ENCODE measurements around the gene RET.

Gene RET

DNA sequence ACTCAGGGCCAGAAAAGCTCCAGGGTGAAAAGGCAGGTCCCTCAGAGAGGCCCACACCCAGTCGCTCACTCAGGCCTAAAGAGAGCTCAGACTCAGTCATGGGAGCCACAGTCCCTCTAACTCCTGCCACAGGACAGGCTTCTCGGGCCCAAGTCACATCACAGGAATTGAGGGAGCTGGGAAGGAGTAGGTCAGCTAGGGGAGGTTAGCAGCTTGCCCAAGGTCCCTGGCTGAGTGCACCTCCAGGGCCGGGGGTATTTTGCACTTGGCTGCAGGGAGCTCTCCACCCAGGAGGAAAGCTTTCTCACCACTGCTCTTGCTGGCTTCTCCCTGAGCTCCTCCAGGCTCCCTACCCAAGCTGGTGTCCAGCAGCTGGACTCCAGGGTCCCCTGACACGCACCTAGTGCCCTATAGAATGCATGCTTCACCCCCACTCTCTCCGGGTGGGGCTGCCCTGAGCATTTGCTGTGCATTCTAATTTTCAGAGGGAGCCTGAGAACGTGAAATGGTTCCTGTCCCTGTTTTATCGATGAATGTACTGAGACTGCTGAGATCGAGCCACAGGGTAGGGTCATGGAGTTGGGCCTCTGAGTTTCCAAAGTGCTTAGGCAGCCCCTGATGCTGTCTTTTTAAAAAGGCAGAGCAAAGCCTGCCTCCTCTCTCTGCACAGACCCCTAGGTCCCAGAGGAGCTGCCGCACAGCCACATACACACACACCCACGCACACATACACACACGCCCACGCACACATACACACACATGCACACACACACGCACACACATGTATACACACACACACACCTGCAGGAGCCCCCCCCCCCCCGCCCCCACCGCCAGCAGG lies 37.9 kb upstream of the RET start:
- Histone ChIP-seq H2AFZ (ENCODE audit: low read length, unreplicated experiment) (no peak overlapping the region), H3K27ac (ENCODE audit: low read depth, low read length) (no peak overlapping the region), H3K79me2 (ENCODE audit: control insufficient read depth, insufficient read depth, low read length, unreplicated experiment) (no peaks in the 10 kb centered on the region), H3K4me1 (ENCODE audit: control insufficient read depth, insufficient read depth, low read length, unreplicated experiment) (no peaks in the 10 kb centered on the region), H3K4me3 (ENCODE audit: low read depth, low read length) (no peak overlapping the region), H3K36me3 (ENCODE audit: insufficient read depth, low read length) (no peaks in the 10 kb centered on the region), H3K27me3 (ENCODE audit: insufficient read depth, low read length) (peaks cover 19% of the 10 kb centered on the region)

DNA sequence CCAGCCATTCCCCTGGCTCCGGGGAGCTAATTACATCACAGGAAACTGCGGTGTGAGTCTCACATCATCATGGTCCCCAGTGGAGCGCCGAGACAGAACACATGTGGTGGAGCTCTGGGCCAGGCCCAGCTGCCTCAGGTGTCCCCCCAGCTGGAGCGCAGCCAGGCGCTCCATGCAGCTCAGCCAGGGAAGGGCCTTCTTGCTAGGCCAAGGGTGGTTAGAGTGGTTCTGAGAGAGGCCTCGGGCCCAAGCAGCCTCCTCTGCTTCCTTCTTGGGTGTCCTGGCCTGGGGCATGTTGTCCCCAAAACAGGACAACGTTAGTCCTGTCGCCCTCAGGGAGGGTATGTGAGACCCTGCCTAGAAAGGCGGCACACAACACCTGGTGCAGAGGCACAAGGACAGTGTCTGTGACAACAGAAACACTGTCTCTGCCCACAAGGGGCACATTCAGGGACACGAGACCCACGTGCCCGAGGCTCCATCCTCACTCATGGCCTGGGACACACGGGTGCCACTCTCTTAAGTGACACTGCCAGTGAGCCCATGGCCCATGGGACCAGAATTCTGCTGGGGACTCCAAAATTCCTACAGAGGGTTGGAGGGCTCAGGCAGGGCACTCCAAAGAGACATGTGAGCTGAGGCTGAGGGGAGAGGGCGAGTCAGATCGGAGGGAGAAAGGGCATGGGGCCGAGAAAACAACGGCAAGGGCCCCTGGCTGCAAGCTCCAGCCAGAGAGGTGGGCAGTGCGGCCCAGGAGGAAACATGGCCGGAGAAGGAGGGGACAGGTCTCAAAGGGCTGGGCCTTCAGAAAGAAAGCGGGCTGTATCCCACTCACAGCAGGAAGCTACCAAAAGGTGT lies 37.0 kb upstream of the RET start:
- Histone ChIP-seq H3K4me1 (ENCODE audit: control insufficient read depth, insufficient read depth, low read length, unreplicated experiment) (no peaks in the 10 kb centered on the region), H3K79me2 (ENCODE audit: control insufficient read depth, insufficient read depth, low read length, unreplicated experiment) (no peaks in the 10 kb centered on the region), H3K4me3 (ENCODE audit: low read depth, low read length) (no peak overlapping the region), H3K27me3 (ENCODE audit: insufficient read depth, low read length) (peaks cover 12% of the 10 kb centered on the region), H3K36me3 (ENCODE audit: insufficient read depth, low read length) (no peaks in the 10 kb centered on the region), H2AFZ (ENCODE audit: low read length, unreplicated experiment) (no peak overlapping the region), H3K27ac (ENCODE audit: low read depth, low read length) (no peak overlapping the region)

DNA sequence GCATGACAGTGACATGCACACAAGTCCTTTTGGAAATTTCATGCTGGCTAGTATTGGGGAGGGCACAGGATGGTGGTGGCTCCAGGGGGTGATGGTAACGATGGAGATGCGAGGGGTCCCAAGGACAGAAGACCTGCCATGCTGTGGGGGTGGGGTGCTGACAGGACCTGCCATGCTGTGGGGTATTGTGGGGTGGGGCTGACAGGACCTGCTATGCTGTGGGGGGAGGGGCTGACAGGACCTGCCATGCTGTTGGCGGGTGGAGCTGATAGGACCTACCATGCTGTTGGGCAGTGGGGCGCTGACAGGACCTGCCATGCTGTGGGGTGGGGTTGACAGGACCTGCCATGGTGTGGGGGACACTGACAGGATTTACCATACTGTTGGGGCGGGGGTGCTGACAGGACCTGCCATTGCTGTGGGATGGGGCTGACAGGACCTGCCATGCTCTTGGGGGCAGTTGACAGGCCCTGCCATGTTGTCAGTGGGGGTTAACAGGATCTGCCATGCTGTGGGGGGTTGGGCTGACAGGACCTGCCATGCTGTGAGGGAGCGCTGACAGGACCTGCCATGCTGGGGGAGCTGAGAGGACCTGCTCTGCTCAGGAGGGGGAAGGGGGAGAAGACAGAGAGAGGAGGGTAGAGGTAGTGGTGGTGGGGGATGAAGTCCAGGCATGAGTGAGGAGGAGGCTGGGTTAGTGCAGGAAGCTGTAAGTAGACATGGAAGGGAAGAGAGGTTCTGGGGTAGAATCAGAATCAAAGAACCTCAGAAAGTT lies 36.2 kb upstream of the RET start:
- Histone ChIP-seq H2AFZ (ENCODE audit: low read length, unreplicated experiment) (no peak overlapping the region), H3K27me3 (ENCODE audit: insufficient read depth, low read length) (peaks cover 5% of the 10 kb centered on the region; the same call in 1 of the 2 replicates), H3K4me3 (ENCODE audit: low read depth, low read length) (no peak overlapping the region), H3K4me1 (ENCODE audit: control insufficient read depth, insufficient read depth, low read length, unreplicated experiment) (no peaks in the 10 kb centered on the region), H3K27ac (ENCODE audit: low read depth, low read length) (no peak overlapping the region), H3K36me3 (ENCODE audit: insufficient read depth, low read length) (no peaks in the 10 kb centered on the region), H3K79me2 (ENCODE audit: control insufficient read depth, insufficient read depth, low read length, unreplicated experiment) (no peaks in the 10 kb centered on the region)

DNA sequence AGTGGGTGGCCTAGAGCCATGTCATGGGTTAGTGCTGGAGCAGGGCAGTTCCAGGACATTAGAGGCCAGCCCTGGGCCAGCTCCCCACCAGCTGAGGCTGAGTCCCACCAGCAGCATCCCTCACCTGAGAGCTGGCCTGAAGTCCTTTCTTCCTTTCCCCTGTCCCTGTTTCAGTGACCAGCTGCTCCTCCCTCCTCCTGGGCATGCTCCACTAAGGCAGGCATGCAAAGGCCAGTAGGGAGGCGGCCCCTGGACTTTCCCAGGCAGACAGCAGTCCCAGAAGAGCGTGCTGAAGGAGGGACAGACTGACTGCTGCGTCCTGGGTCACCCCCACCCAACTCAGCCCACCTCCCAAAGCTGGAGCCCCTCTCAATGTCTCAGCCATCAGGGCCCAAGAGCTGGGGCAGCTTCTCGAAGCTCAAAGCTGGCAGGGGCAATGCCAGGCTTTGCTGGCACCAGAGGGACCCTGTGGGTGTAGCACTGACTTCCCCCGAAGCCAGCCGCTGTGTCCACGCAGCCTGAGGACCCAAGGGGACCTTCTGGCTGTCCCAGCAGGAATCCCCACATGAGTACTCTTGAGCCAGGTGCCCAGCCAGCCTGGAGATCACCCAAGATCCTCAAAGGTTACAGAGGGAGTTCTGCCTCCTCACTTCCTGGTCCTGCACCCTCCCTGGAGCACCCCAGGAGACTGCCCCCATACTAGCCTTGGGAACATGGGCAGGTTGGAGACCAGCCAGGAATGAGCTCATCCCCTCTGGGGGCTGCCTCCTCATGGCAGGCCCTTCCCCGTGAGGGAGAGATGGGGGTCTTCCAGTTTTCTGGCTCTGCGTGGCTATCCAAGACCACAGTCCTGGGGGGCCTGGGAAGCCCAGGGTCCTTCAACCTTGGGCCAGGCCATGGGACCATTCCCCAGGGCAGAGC lies 35.2 kb upstream of the RET start:
- no peak overlapping the region for H3K27ac ChIP-seq (ENCODE audit: low read depth, low read length)
- H2AFZ ChIP-seq (ENCODE audit: low read length, unreplicated experiment): no peak overlapping the region
- no peak overlapping the region for H3K4me3 ChIP-seq (ENCODE audit: low read depth, low read length)
- no peaks in the 10 kb centered on the region for H3K4me1 ChIP-seq (ENCODE audit: control insufficient read depth, insufficient read depth, low read length, unreplicated experiment)
- H3K79me2 ChIP-seq (ENCODE audit: control insufficient read depth, insufficient read depth, low read length, unreplicated experiment): no peaks in the 10 kb centered on the region
- no peaks in the 10 kb centered on the region for H3K36me3 ChIP-seq (ENCODE audit: insufficient read depth, low read length)
- H3K27me3 ChIP-seq (ENCODE audit: insufficient read depth, low read length): no peaks in the 10 kb centered on the region

DNA sequence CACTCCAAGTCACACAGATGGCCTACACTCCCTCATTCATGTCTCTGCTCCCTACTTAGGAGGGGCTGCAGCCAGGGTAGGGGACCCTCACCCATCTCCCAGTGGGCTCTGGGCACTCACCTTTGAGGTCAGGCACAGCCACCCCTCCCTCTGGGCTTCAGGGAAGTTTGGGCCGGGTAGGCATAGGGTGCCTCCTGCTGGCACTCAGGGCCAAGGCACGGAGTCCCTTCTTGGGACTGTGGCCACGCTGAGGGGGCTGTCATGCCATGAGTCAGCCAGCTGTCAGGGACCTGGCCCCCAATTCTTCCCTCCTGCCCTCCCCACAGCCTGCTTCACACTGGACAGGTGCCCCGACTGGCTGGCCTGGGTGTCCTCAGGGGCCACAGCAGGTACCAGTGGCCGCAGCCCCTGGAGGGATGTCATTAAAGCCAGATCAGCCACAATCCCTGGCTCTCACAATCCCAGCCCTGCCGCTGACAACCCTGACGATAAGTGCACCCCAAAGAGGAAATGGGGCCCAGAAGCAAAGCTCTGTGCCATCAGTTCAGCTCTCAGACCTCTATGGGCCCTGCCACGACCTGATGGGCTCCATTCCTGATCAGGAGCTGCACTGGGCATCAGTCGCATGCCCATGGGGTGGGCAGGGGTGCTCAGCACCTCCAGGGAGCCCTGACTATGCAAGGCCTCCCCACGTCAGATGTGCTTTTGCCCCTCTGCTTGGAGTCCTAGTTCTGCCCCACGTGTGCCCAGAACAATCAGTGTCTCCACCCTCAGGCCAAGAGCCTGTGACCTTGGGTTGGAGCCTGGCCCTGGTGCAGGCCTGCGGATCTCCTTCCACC lies 34.1 kb upstream of the RET start:
- H3K4me3 ChIP-seq (ENCODE audit: low read depth, low read length): no peak overlapping the region
- H3K79me2 ChIP-seq (ENCODE audit: control insufficient read depth, insufficient read depth, low read length, unreplicated experiment): no peaks in the 10 kb centered on the region
- no peak overlapping the region for H2AFZ ChIP-seq (ENCODE audit: low read length, unreplicated experiment)
- H3K27ac ChIP-seq (ENCODE audit: low read depth, low read length): no peak overlapping the region
- H3K36me3 ChIP-seq (ENCODE audit: insufficient read depth, low read length): no peaks in the 10 kb centered on the region
- H3K4me1 ChIP-seq (ENCODE audit: control insufficient read depth, insufficient read depth, low read length, unreplicated experiment): no peaks in the 10 kb centered on the region
- no peaks in the 10 kb centered on the region for H3K27me3 ChIP-seq (ENCODE audit: insufficient read depth, low read length)

DNA sequence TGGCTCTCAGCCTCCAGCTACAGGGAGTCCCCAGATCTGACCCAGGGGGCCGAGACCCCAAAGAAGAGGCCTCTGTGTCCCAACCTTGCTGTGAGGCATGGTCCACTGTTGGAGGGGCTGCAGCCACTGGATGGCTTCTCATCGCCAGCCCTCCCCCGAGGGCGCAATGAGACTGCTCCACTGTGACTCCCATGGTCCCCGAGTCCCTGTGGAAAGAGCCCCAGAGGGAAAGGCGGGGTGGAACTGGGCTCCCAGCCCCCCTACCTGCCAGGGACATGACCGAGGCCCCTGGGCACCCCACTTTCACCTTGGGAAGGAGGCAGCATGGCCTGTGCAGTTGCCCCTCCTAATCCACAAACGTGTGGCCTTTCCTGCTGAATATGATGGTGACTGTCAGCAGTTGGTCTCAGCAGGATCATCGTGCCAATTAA lies 33.5 kb upstream of the RET start:
- Histone ChIP-seq H3K79me2 (ENCODE audit: control insufficient read depth, insufficient read depth, low read length, unreplicated experiment) (no peaks in the 10 kb centered on the region), H2AFZ (ENCODE audit: low read length, unreplicated experiment) (no peak overlapping the region), H3K4me1 (ENCODE audit: control insufficient read depth, insufficient read depth, low read length, unreplicated experiment) (peaks cover 2% of the 10 kb centered on the region), H3K27me3 (ENCODE audit: insufficient read depth, low read length) (no peaks in the 10 kb centered on the region), H3K4me3 (ENCODE audit: low read depth, low read length) (no peak overlapping the region), H3K27ac (ENCODE audit: low read depth, low read length) (no peak overlapping the region), H3K36me3 (ENCODE audit: insufficient read depth, low read length) (no peaks in the 10 kb centered on the region)

DNA sequence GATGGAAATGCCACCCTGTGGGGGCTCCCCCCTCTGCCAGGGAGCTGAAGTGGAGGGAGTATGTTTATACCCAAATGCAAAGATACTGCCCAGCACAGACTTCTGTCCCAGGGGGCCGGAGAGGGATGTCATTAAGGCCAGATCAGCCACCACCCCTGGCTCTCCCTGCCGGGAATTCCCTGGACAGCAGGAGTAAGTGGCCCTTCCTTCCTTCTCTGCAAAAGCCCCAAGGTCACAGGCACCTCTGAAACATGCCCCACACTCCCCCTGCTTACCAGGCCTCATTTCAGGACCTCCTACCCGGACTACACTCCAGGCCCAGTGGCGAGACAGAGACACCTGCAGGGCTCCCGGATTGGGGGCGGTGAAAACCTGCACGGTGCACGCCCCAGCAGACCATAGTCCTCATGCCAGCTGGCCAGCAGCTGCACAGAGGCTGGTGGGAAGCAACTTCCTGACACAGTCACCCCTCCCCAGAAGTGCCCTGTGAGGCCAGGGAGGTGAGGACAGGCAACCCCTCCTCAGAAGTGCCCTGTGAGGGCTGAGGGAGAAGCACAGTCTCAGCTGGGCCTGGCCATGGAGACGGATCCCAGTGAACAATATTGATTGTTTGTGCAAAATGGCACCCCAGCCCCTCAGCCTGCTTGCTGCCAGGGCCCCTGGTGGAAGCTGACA lies 33.0 kb upstream of the RET start:
- Histone ChIP-seq H3K4me3 (ENCODE audit: low read depth, low read length) (no peak overlapping the region), H3K79me2 (ENCODE audit: control insufficient read depth, insufficient read depth, low read length, unreplicated experiment) (no peaks in the 10 kb centered on the region), H3K4me1 (ENCODE audit: control insufficient read depth, insufficient read depth, low read length, unreplicated experiment) (peaks cover 6% of the 10 kb centered on the region), H3K27ac (ENCODE audit: low read depth, low read length) (no peak overlapping the region), H3K36me3 (ENCODE audit: insufficient read depth, low read length) (no peaks in the 10 kb centered on the region), H2AFZ (ENCODE audit: low read length, unreplicated experiment) (no peak overlapping the region), H3K27me3 (ENCODE audit: insufficient read depth, low read length) (no peaks in the 10 kb centered on the region)

DNA sequence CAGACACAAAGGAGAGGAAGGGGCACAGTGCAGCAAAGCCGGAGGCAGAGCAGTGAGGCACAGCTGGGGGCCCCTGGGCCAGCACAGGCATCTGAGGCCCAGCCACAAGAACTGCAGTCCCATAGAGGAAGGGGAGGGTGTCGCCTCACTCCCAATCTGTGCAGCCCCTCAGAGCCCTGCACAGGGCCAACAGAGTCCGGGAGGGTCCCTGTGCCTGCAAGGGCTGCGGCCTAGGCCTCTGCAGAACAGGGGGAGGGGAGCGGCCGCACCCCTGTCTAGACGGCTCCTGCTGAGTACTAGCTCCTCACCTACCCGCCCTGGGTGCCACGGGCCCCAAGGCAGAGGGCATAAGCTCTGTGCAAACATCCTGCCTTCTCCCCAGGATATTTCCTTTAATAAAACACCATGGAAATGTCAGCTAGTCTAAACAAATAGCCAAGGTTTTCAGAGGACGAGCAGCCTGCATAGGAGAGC lies 32.4 kb upstream of the RET start:
- H3K4me3 ChIP-seq (ENCODE audit: low read depth, low read length): no peak overlapping the region
- H3K4me1 ChIP-seq (ENCODE audit: control insufficient read depth, insufficient read depth, low read length, unreplicated experiment): peaks cover 6% of the 10 kb centered on the region
- H3K36me3 ChIP-seq (ENCODE audit: insufficient read depth, low read length): no peaks in the 10 kb centered on the region
- H3K27ac ChIP-seq (ENCODE audit: low read depth, low read length): no peak overlapping the region
- H3K27me3 ChIP-seq (ENCODE audit: insufficient read depth, low read length): no peaks in the 10 kb centered on the region
- H2AFZ ChIP-seq (ENCODE audit: low read length, unreplicated experiment): no peak overlapping the region
- no peaks in the 10 kb centered on the region for H3K79me2 ChIP-seq (ENCODE audit: control insufficient read depth, insufficient read depth, low read length, unreplicated experiment)

Data from ACC112 (cell line).